ENCODE data around the gene UXS1. TPM values are rescaled to one million over a fixed set of nuclear protein-coding genes. Genes with fewer than 3 reads are reported as not detected.
"Not testable (repeated sequence)": the region's sequence is repeated elsewhere in the genome, so short reads cannot be mapped to it uniquely, and the experiment has no call there.

The UXS1 gene
- polyA plus RNA-seq, 1 of the 3 experiments (the other 2 are of a cell fraction), result 55.9 TPM

DNA sequence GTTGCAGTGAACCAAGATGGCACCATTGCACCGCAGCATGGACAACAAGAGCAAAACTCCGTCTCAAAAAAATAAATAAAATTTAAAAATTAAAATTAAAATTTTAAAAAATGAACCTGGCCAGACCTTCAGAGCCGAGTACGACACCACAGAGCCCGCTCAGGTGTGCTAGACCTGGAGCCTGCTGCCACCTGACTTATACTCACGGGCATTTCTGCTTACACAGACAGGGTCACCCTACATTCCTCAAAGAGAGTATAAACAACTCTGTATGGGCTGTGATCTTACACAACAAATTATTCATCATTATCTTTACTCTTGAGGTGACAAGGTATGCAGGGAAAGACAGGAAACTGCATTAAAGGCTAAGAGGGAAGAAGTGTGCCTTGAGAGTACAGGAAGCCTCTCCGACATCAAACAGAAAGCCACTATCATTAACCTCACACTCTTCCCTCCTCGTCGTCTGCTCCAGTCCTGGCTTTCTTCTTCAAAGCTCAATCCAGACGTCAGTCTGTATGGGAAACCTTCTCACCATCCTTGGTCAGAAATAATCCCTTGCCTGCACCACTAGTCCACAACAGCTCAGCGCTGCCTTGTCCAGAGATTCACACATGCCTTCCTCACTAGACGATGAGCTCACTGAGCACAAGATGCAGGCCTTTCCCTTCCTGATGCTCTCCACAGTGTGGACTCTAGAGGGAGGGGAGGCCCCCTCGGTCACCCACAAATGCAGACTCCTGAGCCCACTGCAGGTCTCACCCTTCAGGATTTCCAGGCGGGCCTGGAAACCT lies 56.2 kb downstream of the UXS1 start:
- Histone ChIP-seq H3K36me3 (replicated peaks in 1 of 2; ENCODE audit: control insufficient read depth in 1 of 2, insufficient read depth in 2 of 2, low read length in 1 of 2) (no peaks in the 10 kb centered on the region), H3K9me2 (no peaks in the 10 kb centered on the region), H4K20me1 (ENCODE audit: insufficient read depth) (no peaks in the 10 kb centered on the region), H3K9me3 (no peaks in the 10 kb centered on the region), H3K79me2 (ENCODE audit: insufficient read depth) (no peaks in the 10 kb centered on the region), H3K4me2 (no peak overlapping the region), H3K27ac (ENCODE audit: low read depth in 2 of 2, low read length in 1 of 2) (no peak overlapping the region), H3K27me3 (ENCODE audit: insufficient read depth) (no peaks in the 10 kb centered on the region), H3K9ac (no peak overlapping the region), H3K4me3 (ENCODE audit: low read depth in 2 of 2, low read length in 1 of 2) (no peak overlapping the region), H3K4me1 (ENCODE audit: control insufficient read depth in 1 of 2, insufficient read depth in 2 of 2, low read depth in 1 of 2, low read length in 1 of 2) (no peaks in the 10 kb centered on the region), H2AFZ (ENCODE audit: low read depth) (no peak overlapping the region), H3F3A (replicated peaks; ENCODE audit: insufficient read depth) (no peaks in the 10 kb centered on the region)
- ChIA-PET CTCF (interaction anchor here (1.4 kb wide), 1 partner anchor 12 kb away, joined by 3 read pairs; no protein-coding TSS in a partner anchor), POLR2A (no interaction called here)
- 88% methylated on average over 13 of the region's 14 CpGs for WGBS (ENCODE audit: low lambda C conversion rate)
- no peak for DNase-seq
- no peak for TF ChIP-seq NFIC (IDR thresholded peaks at IDR 0.05; ENCODE audit: borderline replicate concordance)
- no peak for TF ChIP-seq FOXM1 (IDR thresholded peaks at IDR 0.05; ENCODE audit: low read depth)
- TF ChIP-seq, protein P1, sequence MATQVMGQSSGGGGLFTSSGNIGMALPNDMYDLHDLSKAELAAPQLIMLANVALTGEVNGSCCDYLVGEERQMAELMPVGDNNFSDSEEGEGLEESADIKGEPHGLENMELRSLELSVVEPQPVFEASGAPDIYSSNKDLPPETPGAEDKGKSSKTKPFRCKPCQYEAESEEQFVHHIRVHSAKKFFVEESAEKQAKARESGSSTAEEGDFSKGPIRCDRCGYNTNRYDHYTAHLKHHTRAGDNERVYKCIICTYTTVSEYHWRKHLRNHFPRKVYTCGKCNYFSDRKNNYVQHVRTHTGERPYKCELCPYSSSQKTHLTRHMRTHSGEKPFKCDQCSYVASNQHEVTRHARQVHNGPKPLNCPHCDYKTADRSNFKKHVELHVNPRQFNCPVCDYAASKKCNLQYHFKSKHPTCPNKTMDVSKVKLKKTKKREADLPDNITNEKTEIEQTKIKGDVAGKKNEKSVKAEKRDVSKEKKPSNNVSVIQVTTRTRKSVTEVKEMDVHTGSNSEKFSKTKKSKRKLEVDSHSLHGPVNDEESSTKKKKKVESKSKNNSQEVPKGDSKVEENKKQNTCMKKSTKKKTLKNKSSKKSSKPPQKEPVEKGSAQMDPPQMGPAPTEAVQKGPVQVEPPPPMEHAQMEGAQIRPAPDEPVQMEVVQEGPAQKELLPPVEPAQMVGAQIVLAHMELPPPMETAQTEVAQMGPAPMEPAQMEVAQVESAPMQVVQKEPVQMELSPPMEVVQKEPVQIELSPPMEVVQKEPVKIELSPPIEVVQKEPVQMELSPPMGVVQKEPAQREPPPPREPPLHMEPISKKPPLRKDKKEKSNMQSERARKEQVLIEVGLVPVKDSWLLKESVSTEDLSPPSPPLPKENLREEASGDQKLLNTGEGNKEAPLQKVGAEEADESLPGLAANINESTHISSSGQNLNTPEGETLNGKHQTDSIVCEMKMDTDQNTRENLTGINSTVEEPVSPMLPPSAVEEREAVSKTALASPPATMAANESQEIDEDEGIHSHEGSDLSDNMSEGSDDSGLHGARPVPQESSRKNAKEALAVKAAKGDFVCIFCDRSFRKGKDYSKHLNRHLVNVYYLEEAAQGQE (IDR thresholded peaks at IDR 0.05; ENCODE audit: low read depth, low read length), result no peak
- no peak for TF ChIP-seq NRF1 (IDR thresholded peaks at IDR 0.05; ENCODE audit: low read depth, low read length)
- TF ChIP-seq, protein P2, sequence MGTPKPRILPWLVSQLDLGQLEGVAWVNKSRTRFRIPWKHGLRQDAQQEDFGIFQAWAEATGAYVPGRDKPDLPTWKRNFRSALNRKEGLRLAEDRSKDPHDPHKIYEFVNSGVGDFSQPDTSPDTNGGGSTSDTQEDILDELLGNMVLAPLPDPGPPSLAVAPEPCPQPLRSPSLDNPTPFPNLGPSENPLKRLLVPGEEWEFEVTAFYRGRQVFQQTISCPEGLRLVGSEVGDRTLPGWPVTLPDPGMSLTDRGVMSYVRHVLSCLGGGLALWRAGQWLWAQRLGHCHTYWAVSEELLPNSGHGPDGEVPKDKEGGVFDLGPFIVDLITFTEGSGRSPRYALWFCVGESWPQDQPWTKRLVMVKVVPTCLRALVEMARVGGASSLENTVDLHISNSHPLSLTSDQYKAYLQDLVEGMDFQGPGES (IDR thresholded peaks at IDR 0.05; ENCODE audit: low read depth, low read length), result no peak
- no peak for TF ChIP-seq EP300 (IDR thresholded peaks at IDR 0.05; ENCODE audit: borderline replicate concordance in 1 of 2, low read depth in 1 of 2, low read length in 1 of 2)
- TF ChIP-seq FOXJ3 (CRISPR knock-in tag; IDR thresholded peaks at IDR 0.05), result no peak
- TF ChIP-seq TEAD4 (IDR thresholded peaks at IDR 0.05; ENCODE audit: borderline replicate concordance, insufficient read depth), result no peak
- TF ChIP-seq, protein P3, sequence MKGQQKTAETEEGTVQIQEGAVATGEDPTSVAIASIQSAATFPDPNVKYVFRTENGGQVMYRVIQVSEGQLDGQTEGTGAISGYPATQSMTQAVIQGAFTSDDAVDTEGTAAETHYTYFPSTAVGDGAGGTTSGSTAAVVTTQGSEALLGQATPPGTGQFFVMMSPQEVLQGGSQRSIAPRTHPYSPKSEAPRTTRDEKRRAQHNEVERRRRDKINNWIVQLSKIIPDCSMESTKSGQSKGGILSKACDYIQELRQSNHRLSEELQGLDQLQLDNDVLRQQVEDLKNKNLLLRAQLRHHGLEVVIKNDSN (IDR thresholded peaks at IDR 0.05; ENCODE audit: borderline replicate concordance, low read depth), result no peak
- TF ChIP-seq, protein P4, sequence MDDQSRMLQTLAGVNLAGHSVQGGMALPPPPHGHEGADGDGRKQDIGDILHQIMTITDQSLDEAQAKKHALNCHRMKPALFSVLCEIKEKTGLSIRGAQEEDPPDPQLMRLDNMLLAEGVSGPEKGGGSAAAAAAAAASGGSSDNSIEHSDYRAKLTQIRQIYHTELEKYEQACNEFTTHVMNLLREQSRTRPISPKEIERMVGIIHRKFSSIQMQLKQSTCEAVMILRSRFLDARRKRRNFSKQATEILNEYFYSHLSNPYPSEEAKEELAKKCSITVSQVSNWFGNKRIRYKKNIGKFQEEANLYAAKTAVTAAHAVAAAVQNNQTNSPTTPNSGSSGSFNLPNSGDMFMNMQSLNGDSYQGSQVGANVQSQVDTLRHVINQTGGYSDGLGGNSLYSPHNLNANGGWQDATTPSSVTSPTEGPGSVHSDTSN (IDR thresholded peaks at IDR 0.05), result no peak
- TF ChIP-seq SMC3 (IDR thresholded peaks at IDR 0.05; ENCODE audit: low read depth, low read length), result no peak
- TF ChIP-seq GABPA (IDR thresholded peaks at IDR 0.05; ENCODE audit: low read depth), result no peak
- no peak for TF ChIP-seq YY1 (IDR thresholded peaks at IDR 0.05; ENCODE audit: low read depth)
- TF ChIP-seq TAF1 (IDR thresholded peaks at IDR 0.05; ENCODE audit: borderline replicate concordance, low read depth, low read length), result no peak
- no peak for TF ChIP-seq RFX5 (IDR thresholded peaks at IDR 0.05; ENCODE audit: low read length)
- TF ChIP-seq MEF2A (IDR thresholded peaks at IDR 0.05; ENCODE audit: borderline replicate concordance, low read depth), result no peak
- no peak for TF ChIP-seq RXRA (IDR thresholded peaks at IDR 0.05; ENCODE audit: borderline replicate concordance, low read depth)
- TF ChIP-seq, protein P5, sequence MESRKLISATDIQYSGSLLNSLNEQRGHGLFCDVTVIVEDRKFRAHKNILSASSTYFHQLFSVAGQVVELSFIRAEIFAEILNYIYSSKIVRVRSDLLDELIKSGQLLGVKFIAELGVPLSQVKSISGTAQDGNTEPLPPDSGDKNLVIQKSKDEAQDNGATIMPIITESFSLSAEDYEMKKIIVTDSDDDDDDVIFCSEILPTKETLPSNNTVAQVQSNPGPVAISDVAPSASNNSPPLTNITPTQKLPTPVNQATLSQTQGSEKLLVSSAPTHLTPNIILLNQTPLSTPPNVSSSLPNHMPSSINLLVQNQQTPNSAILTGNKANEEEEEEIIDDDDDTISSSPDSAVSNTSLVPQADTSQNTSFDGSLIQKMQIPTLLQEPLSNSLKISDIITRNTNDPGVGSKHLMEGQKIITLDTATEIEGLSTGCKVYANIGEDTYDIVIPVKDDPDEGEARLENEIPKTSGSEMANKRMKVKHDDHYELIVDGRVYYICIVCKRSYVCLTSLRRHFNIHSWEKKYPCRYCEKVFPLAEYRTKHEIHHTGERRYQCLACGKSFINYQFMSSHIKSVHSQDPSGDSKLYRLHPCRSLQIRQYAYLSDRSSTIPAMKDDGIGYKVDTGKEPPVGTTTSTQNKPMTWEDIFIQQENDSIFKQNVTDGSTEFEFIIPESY (IDR thresholded peaks at IDR 0.05; ENCODE audit: borderline replicate concordance, low read depth), result no peak

DNA sequence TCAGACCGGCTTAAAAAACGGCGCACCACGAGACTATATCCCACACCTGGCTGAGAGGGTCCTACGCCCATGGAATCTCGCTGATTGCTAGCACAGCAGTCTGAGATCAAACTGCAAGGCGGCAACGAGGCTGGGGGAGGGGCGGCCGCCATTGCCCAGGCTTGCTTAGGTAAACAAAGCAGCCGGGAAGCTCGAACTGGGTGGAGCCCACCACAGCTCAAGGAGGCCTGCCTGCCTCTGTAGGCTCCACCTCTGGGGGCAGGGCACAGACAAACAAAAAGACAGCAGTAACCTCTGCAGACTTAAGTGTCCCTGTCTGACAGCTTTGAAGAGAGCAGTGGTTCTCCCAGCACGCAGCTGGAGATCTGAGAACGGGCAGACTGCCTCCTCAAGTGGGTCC lies 62.9 kb downstream of the UXS1 start:
- H3K4me3 ChIP-seq (ENCODE audit: low read depth in 2 of 2, low read length in 1 of 2); H3K27ac ChIP-seq (ENCODE audit: low read depth in 2 of 2, low read length in 1 of 2); H2AFZ ChIP-seq (ENCODE audit: low read depth); H3K4me2 ChIP-seq; H3K79me2 ChIP-seq (ENCODE audit: insufficient read depth); CTCF ChIA-PET; H3K9me3 ChIP-seq; POLR2A ChIA-PET; H3K27me3 ChIP-seq (ENCODE audit: insufficient read depth); H3K9ac ChIP-seq; H3K36me3 ChIP-seq (replicated peaks in 1 of 2; ENCODE audit: control insufficient read depth in 1 of 2, insufficient read depth in 2 of 2, low read length in 1 of 2); H4K20me1 ChIP-seq (ENCODE audit: insufficient read depth); H3K9me2 ChIP-seq; H3F3A ChIP-seq (replicated peaks; ENCODE audit: insufficient read depth); DNase-seq: not testable (repeated sequence)
- 80% methylated on average over 4 of the region's 14 CpGs for WGBS (ENCODE audit: low lambda C conversion rate)
- H3K4me1 ChIP-seq (ENCODE audit: control insufficient read depth in 1 of 2, insufficient read depth in 2 of 2, low read depth in 1 of 2, low read length in 1 of 2), result peaks cover 0 to 12% of the 10 kb centered on the region in 2 experiments; a peak in 2 of 4 replicates
